ENCODE results near the gene GRK6.

- no peak for TF ChIP-seq CTCF (IDR thresholded peaks at IDR 0.05)
- TF ChIP-seq FOXJ3 (CRISPR knock-in tag; IDR thresholded peaks at IDR 0.05): no peak
- TF ChIP-seq RFX5 (IDR thresholded peaks at IDR 0.05; ENCODE audit: low read length): no peak
- TF ChIP-seq USF2 (IDR thresholded peaks at IDR 0.05; ENCODE audit: borderline replicate concordance, low read depth, low read length): no peak
- no peak for TF ChIP-seq POLR2AphosphoS5 (IDR thresholded peaks at IDR 0.05; ENCODE audit: low read depth, low read length)
- TF ChIP-seq ZBTB33 (IDR thresholded peaks at IDR 0.05; ENCODE audit: borderline replicate concordance, low read depth): no peak
- TF ChIP-seq RCOR1 (IDR thresholded peaks at IDR 0.05; ENCODE audit: low read length): no peak
- no peak for TF ChIP-seq MAX (IDR thresholded peaks at IDR 0.05; ENCODE audit: low read depth)
- no peak for TF ChIP-seq RAD21 (IDR thresholded peaks at IDR 0.05; ENCODE audit: low read length)
- TF ChIP-seq ELF1 (IDR thresholded peaks at IDR 0.05): no peak
Measured at GRCh38 chr5:177434437-177434836, 8.0 kb downstream of the GRK6 start.
